ENCODE data around the gene NDUFA8.
"Not testable (repeated sequence)": the region's sequence is repeated elsewhere in the genome, so short reads cannot be mapped to it uniquely, and the experiment has no call there.

Gene NDUFA8

GRCh38 chr9:122119166-122119521, 40.4 kb downstream of the NDUFA8 start:
- no peak for DNase-seq

GRCh38 chr9:122118343-122119165, 41.0 kb downstream of the NDUFA8 start:
- no peak for DNase-seq

DNA sequence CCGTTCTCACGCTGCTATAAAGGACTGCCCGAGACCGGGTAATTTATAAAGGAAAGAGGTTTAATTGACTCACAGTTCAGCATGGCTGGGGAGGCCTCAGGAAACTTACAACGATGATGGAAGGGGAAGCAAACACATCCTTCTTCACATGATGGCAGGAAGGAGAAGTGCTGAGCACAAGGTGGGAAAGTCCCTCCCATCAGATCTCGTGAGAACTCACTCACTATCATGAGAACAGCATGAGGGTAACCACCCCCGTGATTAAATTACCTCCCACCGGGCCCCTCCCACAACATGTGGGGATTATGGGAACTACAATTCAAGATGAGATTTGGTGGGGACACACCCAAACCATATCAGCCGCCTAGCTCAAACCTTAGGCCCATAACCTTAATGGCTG, 42.3 kb downstream of the NDUFA8 start:
- not testable (repeated sequence) for DNase-seq

DNA sequence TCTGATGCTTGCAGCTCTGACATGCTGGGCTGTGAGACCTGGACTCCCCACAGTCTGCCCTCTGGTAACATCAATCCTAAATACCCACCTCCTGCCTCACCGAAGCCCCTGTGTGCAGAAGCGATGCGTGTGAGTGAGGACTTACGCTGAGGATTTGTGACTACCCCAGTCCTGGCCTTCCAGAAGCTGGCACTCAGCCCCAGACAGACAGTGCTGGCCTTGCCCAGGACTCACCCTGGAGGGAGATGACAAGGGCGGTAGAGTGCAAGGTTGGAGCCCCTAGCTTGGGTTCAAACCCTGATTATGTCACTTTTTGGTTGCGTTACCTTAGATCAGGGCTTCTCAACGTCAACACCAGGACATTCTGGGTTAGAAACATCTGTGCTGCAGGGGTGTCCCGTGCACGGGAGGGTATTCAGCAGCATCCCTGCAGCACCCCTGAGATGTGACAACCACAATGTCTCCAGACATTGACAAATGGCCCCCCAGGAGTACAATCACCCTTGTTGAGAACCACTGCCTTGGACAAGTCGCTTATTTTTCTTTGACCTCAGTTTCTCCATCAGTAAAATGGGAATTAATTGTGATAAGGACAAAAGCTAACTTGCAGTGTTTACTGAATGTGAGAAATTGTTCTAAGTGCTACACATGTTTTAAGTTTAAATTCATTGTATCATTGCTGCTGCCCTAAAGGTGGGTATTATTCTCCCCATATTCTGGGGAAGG, 43.0 kb downstream of the NDUFA8 start:
- no peak for DNase-seq

GRCh38 chr9:122116040-122116439, 43.5 kb downstream of the NDUFA8 start:
- no peak for DNase-seq

DNA sequence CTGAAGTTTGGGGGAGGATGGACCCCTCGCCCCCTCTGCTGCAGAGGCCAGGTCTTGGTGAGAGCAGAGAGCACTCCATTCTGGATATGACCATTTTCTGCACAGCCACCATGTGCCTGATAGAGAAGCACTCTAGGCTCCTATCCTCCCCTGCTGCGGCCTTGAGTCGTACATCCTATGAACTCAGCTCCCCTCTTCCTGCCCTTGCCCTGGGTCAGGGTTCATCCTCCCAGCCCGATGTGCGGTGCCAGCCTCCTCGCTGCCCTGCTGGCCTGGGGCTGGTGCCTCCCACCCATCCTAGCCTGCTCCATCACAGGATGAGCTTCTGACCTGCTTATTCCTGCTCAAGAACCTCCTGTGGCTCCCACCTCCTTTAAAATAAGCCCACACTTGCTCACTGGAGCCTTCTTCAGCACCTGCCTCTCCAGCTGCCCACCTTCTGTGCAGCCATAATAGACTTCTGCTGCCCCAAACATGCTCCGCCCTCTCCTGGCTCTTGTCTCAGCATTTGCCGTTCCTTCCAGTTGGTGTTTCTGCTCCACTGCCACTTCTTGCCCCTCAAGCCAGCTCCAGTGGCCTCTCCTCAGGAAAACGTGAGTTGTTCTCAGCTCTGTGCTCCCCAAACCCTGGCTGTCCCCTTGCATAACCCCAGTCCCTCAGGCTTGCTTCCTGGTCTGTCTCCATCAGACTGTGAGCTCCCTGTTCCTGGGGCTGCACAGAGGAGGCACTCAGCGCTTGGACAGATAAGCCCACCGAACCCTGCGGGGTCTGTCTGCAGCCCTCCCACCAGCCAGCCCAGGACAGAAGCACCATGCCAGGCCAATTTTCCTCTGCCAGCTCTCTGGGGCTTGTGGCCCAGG, 44.2 kb downstream of the NDUFA8 start:
- no peak for DNase-seq

GRCh38 chr9:122113574-122113973, 46.0 kb downstream of the NDUFA8 start:
- DNase-seq, result no peak

DNA sequence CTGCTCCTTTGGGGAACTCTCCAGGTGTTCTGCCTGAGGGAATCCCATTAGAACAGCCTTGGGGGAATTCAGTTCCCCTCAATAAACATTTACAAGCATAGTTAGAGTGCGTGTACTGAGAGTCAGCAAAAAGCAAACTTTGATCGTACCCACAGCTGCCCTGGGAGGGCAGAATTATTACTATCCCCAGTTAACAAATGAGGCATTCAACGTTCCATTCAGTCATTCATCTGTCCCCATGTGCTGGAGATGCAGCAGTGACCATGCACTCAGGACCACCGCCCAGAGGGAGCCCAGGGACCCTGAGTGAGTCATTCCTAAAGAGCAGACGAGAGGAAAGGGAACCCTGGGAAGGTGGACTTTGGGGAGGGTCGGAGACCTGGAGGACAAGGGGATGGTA, 47.3 kb downstream of the NDUFA8 start:
- no peak for DNase-seq

GRCh38 chr9:122111413-122112085, 48.0 kb downstream of the NDUFA8 start:
- DNase-seq, result no peak

GRCh38 chr9:122110100-122110833, 49.3 kb downstream of the NDUFA8 start:
- no peak for DNase-seq

DNA sequence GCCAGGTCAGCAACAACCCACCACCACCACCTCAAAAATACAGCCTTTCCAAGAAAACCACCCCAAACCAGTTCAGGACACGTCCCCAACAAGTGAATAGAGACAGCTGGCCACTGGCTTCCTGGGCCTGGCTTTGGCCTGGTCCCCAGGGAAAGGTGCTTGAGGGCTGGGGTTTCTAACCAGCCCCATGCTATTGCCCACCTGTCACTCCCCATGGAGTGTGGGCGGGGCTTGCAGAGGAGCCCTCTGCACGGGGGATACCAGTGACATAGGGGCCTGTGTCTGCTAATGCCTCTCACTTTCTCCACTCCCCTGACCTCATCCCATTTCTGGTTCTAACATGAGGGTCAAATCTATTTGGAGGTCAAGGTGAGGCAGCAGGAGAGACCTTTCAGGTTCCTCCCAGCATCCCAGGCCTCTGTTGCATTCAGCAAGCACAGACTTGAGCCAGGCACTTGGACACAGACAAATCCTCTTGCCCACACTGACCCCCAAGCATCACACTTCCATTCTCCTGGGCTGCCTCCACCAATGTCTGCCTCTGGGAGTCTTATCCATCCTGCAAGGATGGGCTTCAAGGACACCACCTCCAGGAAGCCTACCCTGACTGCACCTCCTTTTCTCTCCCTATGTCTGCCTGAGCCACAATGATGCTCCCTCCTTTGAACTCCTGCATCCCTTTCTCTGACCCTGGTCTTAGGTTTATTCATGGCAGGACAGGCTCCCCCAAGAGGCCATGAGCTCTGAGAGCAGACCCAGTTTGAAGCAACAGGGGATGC, 50.4 kb downstream of the NDUFA8 start:
- DNase-seq, result no peak

DNA sequence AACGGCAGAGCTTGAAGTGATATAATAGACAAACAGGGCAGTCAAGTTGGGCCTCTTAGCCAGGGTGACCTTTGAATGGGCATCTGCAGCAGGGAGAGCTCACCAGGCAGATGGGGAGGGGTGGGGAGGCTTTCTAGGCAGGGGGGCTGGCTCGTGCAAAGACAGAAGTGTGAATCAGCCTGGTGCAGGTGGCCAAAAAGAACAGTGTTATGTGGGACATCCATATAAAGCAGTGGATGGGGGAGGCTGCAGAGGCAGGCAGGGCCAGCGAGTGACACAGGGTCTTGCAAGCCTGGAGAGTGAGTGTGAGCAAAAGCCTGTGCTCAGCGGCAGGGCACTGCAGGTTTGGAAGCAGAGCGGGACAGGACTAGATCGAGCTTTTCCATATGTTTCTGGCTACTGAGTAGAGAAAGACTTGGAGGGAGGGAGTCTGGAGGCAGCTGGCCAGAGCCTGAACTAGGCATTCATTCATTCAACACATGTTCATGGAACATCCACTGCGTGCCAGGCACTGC, 52.2 kb downstream of the NDUFA8 start:
- DNase-seq, result no peak

DNA sequence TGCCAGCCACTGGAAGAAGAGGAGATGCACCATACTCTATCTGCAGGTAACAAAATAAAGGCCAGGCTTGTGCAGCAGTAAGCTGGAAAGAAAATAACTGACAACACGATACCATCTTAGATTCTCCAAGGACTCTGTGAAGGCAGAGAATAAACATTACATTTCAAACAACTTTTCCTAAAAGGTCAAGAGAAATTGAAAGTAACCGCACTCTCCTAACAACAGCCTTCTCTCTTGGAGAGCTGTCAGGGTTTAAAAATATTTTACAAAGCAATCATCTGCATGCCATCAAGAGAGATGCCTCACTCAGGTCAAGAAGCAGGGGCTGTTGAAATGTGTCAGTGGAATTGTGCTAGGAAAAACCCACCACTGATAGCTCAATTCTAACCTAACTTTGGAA, 53.0 kb downstream of the NDUFA8 start:
- no peak for DNase-seq

GRCh38 chr9:122103985-122104384, 55.6 kb downstream of the NDUFA8 start:
- no peak for DNase-seq

- DNase-seq, result no peak
Measured at GRCh38 chr9:122102156-122102555, 57.4 kb downstream of the NDUFA8 start.

- DNase-seq, result no peak
Measured at GRCh38 chr9:122100756-122101155, 58.8 kb downstream of the NDUFA8 start.

- DNase-seq, result peak; percentile 83
Measured at GRCh38 chr9:122099271-122099869, 60.2 kb downstream of the NDUFA8 start.

DNA sequence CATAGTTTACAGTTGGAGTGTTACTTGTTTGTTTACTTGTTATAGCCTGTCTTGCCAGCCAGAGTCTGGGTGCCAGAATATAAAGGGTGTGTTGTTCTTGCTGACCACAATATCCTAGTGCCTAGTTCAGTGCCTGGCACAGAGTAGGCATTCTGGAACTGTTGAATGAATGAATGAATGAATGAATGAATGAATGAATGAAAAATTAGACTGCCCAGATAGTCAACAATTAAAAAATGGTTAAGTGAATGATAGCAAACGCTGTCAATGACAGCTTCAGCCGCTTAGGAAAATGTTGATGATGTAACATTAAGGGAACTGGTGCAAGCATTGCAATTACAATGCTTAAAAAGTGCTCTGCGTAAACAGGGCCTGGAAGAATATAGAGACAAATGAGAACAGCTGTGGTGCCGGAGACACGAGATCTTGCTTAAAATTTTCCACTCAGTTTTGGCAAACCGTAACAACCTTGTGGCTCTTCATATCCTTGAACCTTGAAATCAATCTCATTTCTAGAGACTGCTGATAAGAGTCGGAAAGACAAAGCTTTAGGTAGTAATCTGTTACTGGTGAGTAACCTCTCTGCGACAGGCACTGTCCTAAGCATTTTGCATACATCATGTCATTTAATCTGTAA, 61.8 kb downstream of the NDUFA8 start:
- DNase-seq, result no peak

GRCh38 chr9:122096620-122097415, 62.8 kb downstream of the NDUFA8 start:
- DNase-seq, result no peak

All from activated CD8-positive, alpha-beta memory T cell treated with anti-CD3 and anti-CD28 coated beads, Interleukin-2, amount 50 U/mL, for 4 hours (primary cell).